ENCODE results near the gene UNC13B. TPM values are rescaled to one million over a fixed set of nuclear protein-coding genes. Genes with fewer than 3 reads are reported as not detected.

The UNC13B gene
- total RNA-seq, 1 experiment from 2014 or later, result 49.3 TPM

DNA sequence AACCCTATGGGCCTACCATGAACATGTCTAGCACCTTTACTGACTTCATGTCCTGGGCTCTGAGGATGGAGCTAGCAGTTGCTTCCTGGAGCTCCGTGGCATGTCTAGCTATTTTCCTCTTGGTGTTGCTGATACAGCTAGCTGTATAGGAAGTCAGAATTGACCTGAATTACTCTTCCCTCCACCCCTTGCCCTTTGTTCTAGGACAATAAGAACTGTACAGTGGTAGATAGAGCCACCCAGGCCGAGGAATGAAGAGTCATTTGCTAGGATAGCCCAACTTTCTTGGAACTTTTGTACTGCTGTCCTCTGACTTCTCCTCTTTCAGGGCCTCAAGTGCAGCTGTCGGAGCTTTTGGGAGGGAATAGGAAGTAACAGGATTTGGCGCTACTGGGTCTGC is 218.2 kb downstream of the UNC13B start (continued):
- TF ChIP-seq, protein P1, sequence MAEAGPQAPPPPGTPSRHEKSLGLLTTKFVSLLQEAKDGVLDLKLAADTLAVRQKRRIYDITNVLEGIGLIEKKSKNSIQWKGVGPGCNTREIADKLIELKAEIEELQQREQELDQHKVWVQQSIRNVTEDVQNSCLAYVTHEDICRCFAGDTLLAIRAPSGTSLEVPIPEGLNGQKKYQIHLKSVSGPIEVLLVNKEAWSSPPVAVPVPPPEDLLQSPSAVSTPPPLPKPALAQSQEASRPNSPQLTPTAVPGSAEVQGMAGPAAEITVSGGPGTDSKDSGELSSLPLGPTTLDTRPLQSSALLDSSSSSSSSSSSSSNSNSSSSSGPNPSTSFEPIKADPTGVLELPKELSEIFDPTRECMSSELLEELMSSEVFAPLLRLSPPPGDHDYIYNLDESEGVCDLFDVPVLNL (CRISPR knock-in tag; IDR thresholded peaks at IDR 0.05; ENCODE audit: borderline replicate concordance, low read depth), result no peak

DNA sequence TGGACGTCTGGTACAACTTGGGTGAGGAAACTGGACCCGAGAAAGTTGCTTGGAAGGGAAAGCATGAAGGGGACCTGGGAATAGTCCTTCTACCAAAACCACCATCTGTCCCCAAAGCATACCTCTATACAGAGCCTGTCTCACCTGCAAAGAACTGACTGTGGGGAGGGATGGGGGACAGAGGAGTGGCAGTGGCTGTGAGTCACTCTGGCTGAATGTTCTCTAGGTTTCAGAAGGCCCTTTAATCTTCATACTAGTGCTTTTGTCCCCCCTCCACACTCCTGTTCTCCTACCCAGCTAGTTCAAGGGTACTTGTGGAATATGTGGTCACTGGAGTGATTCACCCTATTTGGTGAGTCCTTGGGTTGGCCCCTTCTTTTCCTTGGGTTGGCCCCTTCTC is 218.8 kb downstream of the UNC13B start:
- POLR2A ChIA-PET, result no interaction called here
- CTCF ChIA-PET, result no interaction called here

DNA sequence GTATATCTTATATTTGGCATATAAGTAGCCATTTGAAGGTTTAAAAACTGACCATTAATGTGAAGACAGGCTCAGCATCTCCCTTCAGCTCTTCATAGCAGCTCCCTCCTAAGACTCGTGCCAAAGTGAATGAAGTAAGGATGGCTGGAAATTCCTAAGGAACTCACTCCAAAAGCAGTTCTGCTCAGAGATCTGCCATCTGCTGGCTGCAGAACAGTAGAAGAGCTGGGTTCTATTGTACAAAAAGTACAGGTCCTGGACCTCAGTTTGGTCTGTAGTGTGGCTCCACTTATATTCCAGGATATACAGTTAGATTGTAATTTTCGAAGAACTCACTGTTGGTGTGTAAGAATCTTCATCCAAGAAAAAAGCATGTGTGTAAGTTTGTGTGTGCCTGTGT is 223.2 kb downstream of the UNC13B start:
- no peak for TF ChIP-seq CREB1 (CRISPR knock-in tag; IDR thresholded peaks at IDR 0.05)
- ChIA-PET POLR2A (no interaction called here), CTCF (interaction anchor here (0.7 to 1.9 kb wide), 9 partner anchors 16 to 292 kb away, joined by 3 to 8 read pairs (median 4); partner anchors contain the start of gene ATOSB)
- Mint-ChIP-seq H3K9me3 (no peaks in the 10 kb centered on the region), H3K27ac (peak overlapping the region; percentile 65; the same call in 1 of the 2 replicates), H3K4me1 (peaks cover 4% of the 10 kb centered on the region), H3K36me3 (peaks cover 12% of the 10 kb centered on the region), H3K4me3 (no peak overlapping the region), H3K27me3 (ENCODE audit: low read depth) (no peaks in the 10 kb centered on the region)
- ATAC-seq, result peak; percentile 47; the same call in 1 of the 2 replicates
- no peak for DNase-seq (ENCODE audit: low spot score)

More for the DNA sequence above, 218.8 kb downstream of the UNC13B start:
- ATAC-seq, result no peak
- Mint-ChIP-seq H3K9me3 (no peaks in the 10 kb centered on the region), H3K27ac (no peak overlapping the region), H3K4me3 (no peak overlapping the region), H3K36me3 (peaks cover 3% of the 10 kb centered on the region), H3K27me3 (ENCODE audit: low read depth) (no peaks in the 10 kb centered on the region), H3K4me1 (peaks cover 4% of the 10 kb centered on the region)
- TF ChIP-seq, protein P2, sequence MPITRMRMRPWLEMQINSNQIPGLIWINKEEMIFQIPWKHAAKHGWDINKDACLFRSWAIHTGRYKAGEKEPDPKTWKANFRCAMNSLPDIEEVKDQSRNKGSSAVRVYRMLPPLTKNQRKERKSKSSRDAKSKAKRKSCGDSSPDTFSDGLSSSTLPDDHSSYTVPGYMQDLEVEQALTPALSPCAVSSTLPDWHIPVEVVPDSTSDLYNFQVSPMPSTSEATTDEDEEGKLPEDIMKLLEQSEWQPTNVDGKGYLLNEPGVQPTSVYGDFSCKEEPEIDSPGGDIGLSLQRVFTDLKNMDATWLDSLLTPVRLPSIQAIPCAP (CRISPR knock-in tag; IDR thresholded peaks at IDR 0.05), result no peak
- no peak for TF ChIP-seq CBFB (CRISPR knock-in tag; IDR thresholded peaks at IDR 0.05; ENCODE audit: low read depth)
- no peak for TF ChIP-seq ZNF416 (CRISPR knock-in tag; IDR thresholded peaks at IDR 0.05)
- TF ChIP-seq, protein P3, sequence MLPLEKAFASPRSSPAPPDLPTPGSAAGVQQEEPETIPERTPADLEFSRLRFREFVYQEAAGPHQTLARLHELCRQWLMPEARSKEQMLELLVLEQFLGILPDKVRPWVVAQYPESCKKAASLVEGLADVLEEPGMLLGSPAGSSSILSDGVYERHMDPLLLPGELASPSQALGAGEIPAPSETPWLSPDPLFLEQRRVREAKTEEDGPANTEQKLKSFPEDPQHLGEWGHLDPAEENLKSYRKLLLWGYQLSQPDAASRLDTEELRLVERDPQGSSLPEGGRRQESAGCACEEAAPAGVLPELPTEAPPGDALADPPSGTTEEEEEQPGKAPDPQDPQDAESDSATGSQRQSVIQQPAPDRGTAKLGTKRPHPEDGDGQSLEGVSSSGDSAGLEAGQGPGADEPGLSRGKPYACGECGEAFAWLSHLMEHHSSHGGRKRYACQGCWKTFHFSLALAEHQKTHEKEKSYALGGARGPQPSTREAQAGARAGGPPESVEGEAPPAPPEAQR (CRISPR knock-in tag; IDR thresholded peaks at IDR 0.05), result no peak
- TF ChIP-seq NFYB (CRISPR knock-in tag; conservative IDR thresholded peaks at IDR 0.05; ENCODE audit: low read depth), result no peak
- no peak for TF ChIP-seq NFE2L1 (CRISPR knock-in tag; IDR thresholded peaks at IDR 0.05)
- no peak for TF ChIP-seq MYBL2 (CRISPR knock-in tag; IDR thresholded peaks at IDR 0.05)
- no peak for TF ChIP-seq ZNF138 (CRISPR knock-in tag; conservative IDR thresholded peaks at IDR 0.05)
- TF ChIP-seq, protein P4, sequence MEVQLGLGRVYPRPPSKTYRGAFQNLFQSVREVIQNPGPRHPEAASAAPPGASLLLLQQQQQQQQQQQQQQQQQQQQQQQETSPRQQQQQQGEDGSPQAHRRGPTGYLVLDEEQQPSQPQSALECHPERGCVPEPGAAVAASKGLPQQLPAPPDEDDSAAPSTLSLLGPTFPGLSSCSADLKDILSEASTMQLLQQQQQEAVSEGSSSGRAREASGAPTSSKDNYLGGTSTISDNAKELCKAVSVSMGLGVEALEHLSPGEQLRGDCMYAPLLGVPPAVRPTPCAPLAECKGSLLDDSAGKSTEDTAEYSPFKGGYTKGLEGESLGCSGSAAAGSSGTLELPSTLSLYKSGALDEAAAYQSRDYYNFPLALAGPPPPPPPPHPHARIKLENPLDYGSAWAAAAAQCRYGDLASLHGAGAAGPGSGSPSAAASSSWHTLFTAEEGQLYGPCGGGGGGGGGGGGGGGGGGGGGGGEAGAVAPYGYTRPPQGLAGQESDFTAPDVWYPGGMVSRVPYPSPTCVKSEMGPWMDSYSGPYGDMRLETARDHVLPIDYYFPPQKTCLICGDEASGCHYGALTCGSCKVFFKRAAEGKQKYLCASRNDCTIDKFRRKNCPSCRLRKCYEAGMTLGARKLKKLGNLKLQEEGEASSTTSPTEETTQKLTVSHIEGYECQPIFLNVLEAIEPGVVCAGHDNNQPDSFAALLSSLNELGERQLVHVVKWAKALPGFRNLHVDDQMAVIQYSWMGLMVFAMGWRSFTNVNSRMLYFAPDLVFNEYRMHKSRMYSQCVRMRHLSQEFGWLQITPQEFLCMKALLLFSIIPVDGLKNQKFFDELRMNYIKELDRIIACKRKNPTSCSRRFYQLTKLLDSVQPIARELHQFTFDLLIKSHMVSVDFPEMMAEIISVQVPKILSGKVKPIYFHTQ (CRISPR knock-in tag; IDR thresholded peaks at IDR 0.05), result no peak
- no peak for TF ChIP-seq SMAD4 (CRISPR knock-in tag; IDR thresholded peaks at IDR 0.05)
- TF ChIP-seq RORB (CRISPR knock-in tag; IDR thresholded peaks at IDR 0.05), result no peak
- TF ChIP-seq, protein P5, sequence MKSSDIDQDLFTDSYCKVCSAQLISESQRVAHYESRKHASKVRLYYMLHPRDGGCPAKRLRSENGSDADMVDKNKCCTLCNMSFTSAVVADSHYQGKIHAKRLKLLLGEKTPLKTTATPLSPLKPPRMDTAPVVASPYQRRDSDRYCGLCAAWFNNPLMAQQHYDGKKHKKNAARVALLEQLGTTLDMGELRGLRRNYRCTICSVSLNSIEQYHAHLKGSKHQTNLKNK (CRISPR knock-in tag; IDR thresholded peaks at IDR 0.05), result no peak
- no peak for TF ChIP-seq FOXJ3 (CRISPR knock-in tag; IDR thresholded peaks at IDR 0.05; ENCODE audit: borderline replicate concordance)
- TF ChIP-seq, protein P6, sequence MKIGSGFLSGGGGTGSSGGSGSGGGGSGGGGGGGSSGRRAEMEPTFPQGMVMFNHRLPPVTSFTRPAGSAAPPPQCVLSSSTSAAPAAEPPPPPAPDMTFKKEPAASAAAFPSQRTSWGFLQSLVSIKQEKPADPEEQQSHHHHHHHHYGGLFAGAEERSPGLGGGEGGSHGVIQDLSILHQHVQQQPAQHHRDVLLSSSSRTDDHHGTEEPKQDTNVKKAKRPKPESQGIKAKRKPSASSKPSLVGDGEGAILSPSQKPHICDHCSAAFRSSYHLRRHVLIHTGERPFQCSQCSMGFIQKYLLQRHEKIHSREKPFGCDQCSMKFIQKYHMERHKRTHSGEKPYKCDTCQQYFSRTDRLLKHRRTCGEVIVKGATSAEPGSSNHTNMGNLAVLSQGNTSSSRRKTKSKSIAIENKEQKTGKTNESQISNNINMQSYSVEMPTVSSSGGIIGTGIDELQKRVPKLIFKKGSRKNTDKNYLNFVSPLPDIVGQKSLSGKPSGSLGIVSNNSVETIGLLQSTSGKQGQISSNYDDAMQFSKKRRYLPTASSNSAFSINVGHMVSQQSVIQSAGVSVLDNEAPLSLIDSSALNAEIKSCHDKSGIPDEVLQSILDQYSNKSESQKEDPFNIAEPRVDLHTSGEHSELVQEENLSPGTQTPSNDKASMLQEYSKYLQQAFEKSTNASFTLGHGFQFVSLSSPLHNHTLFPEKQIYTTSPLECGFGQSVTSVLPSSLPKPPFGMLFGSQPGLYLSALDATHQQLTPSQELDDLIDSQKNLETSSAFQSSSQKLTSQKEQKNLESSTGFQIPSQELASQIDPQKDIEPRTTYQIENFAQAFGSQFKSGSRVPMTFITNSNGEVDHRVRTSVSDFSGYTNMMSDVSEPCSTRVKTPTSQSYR (CRISPR knock-in tag; IDR thresholded peaks at IDR 0.05), result no peak
- DNase-seq (ENCODE audit: low spot score), result no peak
